HepG2 (cell line): ENCODE measurements around the gene LANCL2. TPM values are rescaled to one million over a fixed set of nuclear protein-coding genes. Genes with fewer than 3 reads are reported as not detected.
A peak's percentile ranks its signal among the peaks of the same experiment; 100 is the strongest.

ENCODE experiments used
- AGO2 ChIP-seq: fragments of 200-400 bp; formaldehyde crosslinking; optimal IDR thresholded peaks from 2 replicates; pipeline ENCODE3; 2017; ENCODE audit warnings: mild to moderate bottlenecking, low read depth, low read length, moderate library complexity
- ETV5 ChIP-seq: IDR thresholded peaks from 2 replicates; pipeline ENCODE4 v1.6.1; 2018; ENCODE audit warnings: missing biosample characterization, missing genetic modification reagents, inconsistent platforms, borderline replicate concordance
- MAFF ChIP-seq: IDR thresholded peaks from 2 replicates; pipeline ENCODE4 v1.6.1; 2011; ENCODE audit warnings: low read depth, low read length, improper control_type of control experiment
- PHF21A ChIP-seq: sonication (generic); formaldehyde crosslinking; IDR thresholded peaks from 2 replicates; pipeline ENCODE4 v1.5.0; 2020; ENCODE audit warnings: mild to moderate bottlenecking, missing genetic modification reagents
- RBM22 ChIP-seq: fragments of 200-400 bp; formaldehyde crosslinking; optimal IDR thresholded peaks from 2 replicates; pipeline ENCODE3; 2017; ENCODE audit warnings: mild to moderate bottlenecking, low read length, moderate library complexity
- TEAD2 ChIP-seq: sonication (generic); formaldehyde crosslinking; IDR thresholded peaks from 2 replicates; pipeline ENCODE4 v1.9.0; 2021; ENCODE audit warnings: missing genetic modification reagents
- TGIF2 ChIP-seq: IDR thresholded peaks from 2 replicates; pipeline ENCODE4 v1.6.1; 2016; ENCODE audit warnings: control low read depth, missing compliant biosample characterization
- XRCC5 ChIP-seq: fragments of 200-400 bp; formaldehyde crosslinking; optimal IDR thresholded peaks from 2 replicates; pipeline ENCODE3; 2017; ENCODE audit warnings: mild to moderate bottlenecking, low read length
- ZNF136 ChIP-seq: sonication (generic); formaldehyde crosslinking; IDR thresholded peaks from 2 replicates; pipeline ENCODE4 v1.8.1; 2022; ENCODE audit warnings: low read depth, mild to moderate bottlenecking, moderate library complexity, missing genetic modification reagents
- ZNF317 ChIP-seq: sonication (generic); formaldehyde crosslinking; IDR thresholded peaks from 2 replicates; pipeline ENCODE4 v1.5.0; 2020; ENCODE audit warnings: mild to moderate bottlenecking, missing genetic modification reagents
- ZNF367 ChIP-seq: sonication (generic); formaldehyde crosslinking; IDR thresholded peaks from 2 replicates; pipeline ENCODE4 v1.4.0; 2020; ENCODE audit warnings: missing genetic modification reagents, borderline replicate concordance
- ZNF710 ChIP-seq: sonication (generic); formaldehyde crosslinking; IDR thresholded peaks from 2 replicates; pipeline ENCODE4 v1.5.0; 2020; ENCODE audit warnings: mild to moderate bottlenecking, missing genetic modification reagents, borderline replicate concordance
- ZNF780A ChIP-seq: sonication (generic); formaldehyde crosslinking; IDR thresholded peaks from 2 replicates; pipeline ENCODE4 v1.8.0; 2022; ENCODE audit warnings: mild to moderate bottlenecking, missing genetic modification reagents, moderate library complexity
- polyA plus RNA-seq, 8 experiments: library from polyadenylated mRNA; depleted of rRNA in 3 of 8; stranded (reverse) in 7 of 8; unstranded in 1 of 8; fragments of >200 nt; fragmentation: Illumina TruSeq in 4 of 8; extraction: Trizol in 4 of 8; gene quantifications; 2 replicates each; pipeline versions ENCODE4 v1.2.1 to v1.2.3, GENCODE V29; 2011 to 2016; ENCODE audit warnings: low read depth in 4 of 8, missing spikeins in 1 of 8, mixed read lengths in 1 of 8; ENCODE audit not compliant: insufficient read depth in 1 of 8
- total RNA-seq, 5 experiments: library from RNA; depleted of rRNA; stranded (reverse); fragments of >200 nt; fragmentation: Illumina TruSeq; extraction: Trizol; gene quantifications; 2 replicates each; pipeline ENCODE4 v1.2.3, GENCODE V29; 2016; ENCODE audit warnings: low read depth in 1 of 5
- TF ChIP-seq, protein P1 (sequence below): sonication (generic); formaldehyde crosslinking; IDR thresholded peaks from 2 replicates; pipeline ENCODE4 v1.4.0; 2020; ENCODE audit warnings: missing genetic modification reagents, borderline replicate concordance
- TF ChIP-seq, protein P2 (sequence below), 2 experiments: sonication (generic) in 1 of 2; formaldehyde crosslinking in 1 of 2; IDR thresholded peaks; 2 replicates each; pipeline versions ENCODE4 v1.6.1 to v1.9.0; 2014 to 2022; ENCODE audit warnings: antibody characterized with exemption in 1 of 2, borderline replicate concordance in 1 of 2, inconsistent platforms in 1 of 2, low read depth in 1 of 2, missing genetic modification reagents in 1 of 2

LANCL2 gene
- total and polyA plus RNA-seq, 2 of the 13 experiments (the other 11 are each of a cell fraction or from before 2014, with no cell fraction given) = 10.0 to 13.8 TPM

DNA sequence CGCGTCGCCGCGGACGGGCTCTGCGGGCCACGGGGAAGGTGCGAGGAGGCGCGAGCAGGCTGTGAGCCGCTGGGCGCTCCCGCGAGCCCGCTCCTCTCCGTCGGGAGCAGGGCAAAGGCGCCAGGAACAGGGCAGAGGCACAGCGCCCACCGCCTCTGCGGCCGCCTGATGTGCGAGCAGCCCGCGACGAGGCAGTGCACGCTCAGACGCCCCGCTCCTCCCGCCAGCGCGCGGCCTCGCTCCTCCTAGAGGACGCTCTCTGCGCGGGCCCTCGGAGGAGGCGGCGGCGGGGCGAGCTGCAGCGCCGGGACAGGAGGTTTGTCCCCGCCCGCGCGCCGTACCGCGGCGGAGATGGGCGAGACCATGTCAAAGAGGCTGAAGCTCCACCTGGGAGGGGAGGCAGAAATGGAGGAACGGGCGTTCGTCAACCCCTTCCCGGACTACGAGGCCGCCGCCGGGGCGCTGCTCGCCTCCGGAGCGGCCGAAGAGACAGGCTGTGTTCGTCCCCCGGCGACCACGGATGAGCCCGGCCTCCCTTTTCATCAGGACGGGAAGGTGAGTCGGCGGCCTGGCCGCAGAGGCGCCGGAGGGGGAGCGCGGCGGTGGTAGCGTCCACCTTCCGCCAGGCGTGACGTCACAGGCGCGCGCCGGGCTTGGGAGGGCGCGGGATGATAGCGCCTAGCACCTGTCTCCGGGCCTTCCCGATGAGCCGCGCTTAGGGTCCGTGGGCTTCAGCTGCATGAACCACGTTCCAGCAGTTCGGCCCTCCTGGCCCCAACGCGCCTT is 731 bp downstream of the LANCL2 start (continued):
- TF ChIP-seq ZNF367 (CRISPR knock-in tag) (peak; percentile 18; the same call in 1 of the 2 replicates), ZNF317 (CRISPR knock-in tag) (no peak), AGO2 (peak; percentile 90), TGIF2 (CRISPR knock-in tag) (peak; percentile 54; the same call in 1 of the 2 replicates), MAFF (no peak), ETV5 (CRISPR knock-in tag) (peak; percentile 22; the same call in 1 of the 2 replicates), PHF21A (CRISPR knock-in tag) (peak; percentile 75), XRCC5 (peak; percentile 79), TEAD2 (CRISPR knock-in tag) (no peak; the same call in 1 of the 2 replicates), RBM22 (no peak), ZNF136 (CRISPR knock-in tag) (no peak), ZNF710 (peak; percentile 79), ZNF780A (CRISPR knock-in tag) (peak; percentile 70; the same call in 1 of the 2 replicates)
- TF ChIP-seq, protein P1, sequence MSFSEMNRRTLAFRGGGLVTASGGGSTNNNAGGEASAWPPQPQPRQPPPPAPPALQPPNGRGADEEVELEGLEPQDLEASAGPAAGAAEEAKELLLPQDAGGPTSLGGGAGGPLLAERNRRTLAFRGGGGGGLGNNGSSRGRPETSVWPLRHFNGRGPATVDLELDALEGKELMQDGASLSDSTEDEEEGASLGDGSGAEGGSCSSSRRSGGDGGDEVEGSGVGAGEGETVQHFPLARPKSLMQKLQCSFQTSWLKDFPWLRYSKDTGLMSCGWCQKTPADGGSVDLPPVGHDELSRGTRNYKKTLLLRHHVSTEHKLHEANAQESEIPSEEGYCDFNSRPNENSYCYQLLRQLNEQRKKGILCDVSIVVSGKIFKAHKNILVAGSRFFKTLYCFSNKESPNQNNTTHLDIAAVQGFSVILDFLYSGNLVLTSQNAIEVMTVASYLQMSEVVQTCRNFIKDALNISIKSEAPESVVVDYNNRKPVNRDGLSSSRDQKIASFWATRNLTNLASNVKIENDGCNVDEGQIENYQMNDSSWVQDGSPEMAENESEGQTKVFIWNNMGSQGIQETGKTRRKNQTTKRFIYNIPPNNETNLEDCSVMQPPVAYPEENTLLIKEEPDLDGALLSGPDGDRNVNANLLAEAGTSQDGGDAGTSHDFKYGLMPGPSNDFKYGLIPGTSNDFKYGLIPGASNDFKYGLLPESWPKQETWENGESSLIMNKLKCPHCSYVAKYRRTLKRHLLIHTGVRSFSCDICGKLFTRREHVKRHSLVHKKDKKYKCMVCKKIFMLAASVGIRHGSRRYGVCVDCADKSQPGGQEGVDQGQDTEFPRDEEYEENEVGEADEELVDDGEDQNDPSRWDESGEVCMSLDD (CRISPR knock-in tag) = 0 out of 2 replicates have a peak, but pooled peaks have one; percentile 39
- TF ChIP-seq, protein P2, sequence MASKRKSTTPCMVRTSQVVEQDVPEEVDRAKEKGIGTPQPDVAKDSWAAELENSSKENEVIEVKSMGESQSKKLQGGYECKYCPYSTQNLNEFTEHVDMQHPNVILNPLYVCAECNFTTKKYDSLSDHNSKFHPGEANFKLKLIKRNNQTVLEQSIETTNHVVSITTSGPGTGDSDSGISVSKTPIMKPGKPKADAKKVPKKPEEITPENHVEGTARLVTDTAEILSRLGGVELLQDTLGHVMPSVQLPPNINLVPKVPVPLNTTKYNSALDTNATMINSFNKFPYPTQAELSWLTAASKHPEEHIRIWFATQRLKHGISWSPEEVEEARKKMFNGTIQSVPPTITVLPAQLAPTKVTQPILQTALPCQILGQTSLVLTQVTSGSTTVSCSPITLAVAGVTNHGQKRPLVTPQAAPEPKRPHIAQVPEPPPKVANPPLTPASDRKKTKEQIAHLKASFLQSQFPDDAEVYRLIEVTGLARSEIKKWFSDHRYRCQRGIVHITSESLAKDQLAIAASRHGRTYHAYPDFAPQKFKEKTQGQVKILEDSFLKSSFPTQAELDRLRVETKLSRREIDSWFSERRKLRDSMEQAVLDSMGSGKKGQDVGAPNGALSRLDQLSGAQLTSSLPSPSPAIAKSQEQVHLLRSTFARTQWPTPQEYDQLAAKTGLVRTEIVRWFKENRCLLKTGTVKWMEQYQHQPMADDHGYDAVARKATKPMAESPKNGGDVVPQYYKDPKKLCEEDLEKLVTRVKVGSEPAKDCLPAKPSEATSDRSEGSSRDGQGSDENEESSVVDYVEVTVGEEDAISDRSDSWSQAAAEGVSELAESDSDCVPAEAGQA (IDR thresholded peaks at IDR 0.05; ENCODE audit: low read depth) = peak; percentile 86
- TF ChIP-seq, protein P2 (CRISPR knock-in tag; IDR thresholded peaks at IDR 0.05; ENCODE audit: borderline replicate concordance) = peak; percentile 72; the same call in 1 of the 2 replicates
